ENCODE measurements around the gene THSD1. TPM values are rescaled to one million over a fixed set of nuclear protein-coding genes. Genes with fewer than 3 reads are reported as not detected.
"Not testable (repeated sequence)": the region's sequence is repeated elsewhere in the genome, so short reads cannot be mapped to it uniquely, and the experiment has no call there.

The THSD1 gene
- total RNA-seq, 1 donor from 2014 or later = 19.5 TPM

- no peak for FAIRE-seq
- Histone ChIP-seq H3K36me3 (ENCODE audit: control insufficient read depth, insufficient read depth, low read length) (peaks cover 9% of the 10 kb centered on the region), H3K27me3 (ENCODE audit: control insufficient read depth, insufficient read depth, low read length) (no peaks in the 10 kb centered on the region), H3K4me3 (ENCODE audit: low read depth, low read length) (no peak overlapping the region)
- TF ChIP-seq CTCF (IDR thresholded peaks at IDR 0.05; ENCODE audit: insufficient read depth, low read length, severe bottlenecking) = no peak
- DNase-seq (ENCODE audit: low read depth) = no peak
Observed at GRCh38 chr13:52374873-52375411, 31.0 kb downstream of the THSD1 start.

GRCh38 chr13:52374389-52374788 is 31.6 kb downstream of the THSD1 start:
- no peaks in the 10 kb centered on the region for H3K27me3 ChIP-seq (ENCODE audit: control insufficient read depth, insufficient read depth, low read length)
- H3K36me3 ChIP-seq (ENCODE audit: control insufficient read depth, insufficient read depth, low read length) = peaks cover 9% of the 10 kb centered on the region
- no peak for DNase-seq (ENCODE audit: low read depth)
- no peak for TF ChIP-seq CTCF (IDR thresholded peaks at IDR 0.05; ENCODE audit: insufficient read depth, low read length, severe bottlenecking)
- no peak for FAIRE-seq
- H3K4me3 ChIP-seq (ENCODE audit: low read depth, low read length) = no peak overlapping the region

GRCh38 chr13:52373277-52373676 is 32.7 kb downstream of the THSD1 start:
- peak; percentile 62 for DNase-seq (ENCODE audit: low read depth)
- not testable (repeated sequence) for H3K4me3 ChIP-seq (ENCODE audit: low read depth, low read length); H3K36me3 ChIP-seq (ENCODE audit: control insufficient read depth, insufficient read depth, low read length); FAIRE-seq; H3K27me3 ChIP-seq (ENCODE audit: control insufficient read depth, insufficient read depth, low read length)

- peak; percentile 46 for DNase-seq (ENCODE audit: low read depth)
- FAIRE-seq = no peak
- Histone ChIP-seq H3K4me3 (ENCODE audit: low read depth, low read length) (no peak overlapping the region), H3K36me3 (ENCODE audit: control insufficient read depth, insufficient read depth, low read length) (no peaks in the 10 kb centered on the region), H3K27me3 (ENCODE audit: control insufficient read depth, insufficient read depth, low read length) (no peaks in the 10 kb centered on the region)
- no peak for TF ChIP-seq CTCF (IDR thresholded peaks at IDR 0.05; ENCODE audit: insufficient read depth, low read length, severe bottlenecking)
Observed at GRCh38 chr13:52371736-52372247, 34.2 kb downstream of the THSD1 start.

- DNase-seq (ENCODE audit: low read depth) (no peak), FAIRE-seq (no peak)
- H3K4me3 ChIP-seq (ENCODE audit: low read depth, low read length) = no peak overlapping the region
- no peaks in the 10 kb centered on the region for H3K36me3 ChIP-seq (ENCODE audit: control insufficient read depth, insufficient read depth, low read length)
- H3K27me3 ChIP-seq (ENCODE audit: control insufficient read depth, insufficient read depth, low read length) = no peaks in the 10 kb centered on the region
- TF ChIP-seq CTCF (IDR thresholded peaks at IDR 0.05; ENCODE audit: insufficient read depth, low read length, severe bottlenecking) = no peak
Observed at GRCh38 chr13:52366291-52366690, 39.7 kb downstream of the THSD1 start.

- not testable (repeated sequence) for DNase-seq (ENCODE audit: low read depth); H3K27me3 ChIP-seq (ENCODE audit: control insufficient read depth, insufficient read depth, low read length); H3K4me3 ChIP-seq (ENCODE audit: low read depth, low read length); H3K36me3 ChIP-seq (ENCODE audit: control insufficient read depth, insufficient read depth, low read length); FAIRE-seq
Observed at GRCh38 chr13:52362169-52362887, 43.6 kb downstream of the THSD1 start.

All from bronchial epithelial cell (primary cell).